Choroid plexus epithelial cell (primary cell): ENCODE measurements around the gene M1AP.

ENCODE experiments used
- DNase-seq: peaks from one replicate; pipeline ENCODE4 v3.0.0-alpha.2; 2010; ENCODE audit warnings: low read depth
- H3K4me3 ChIP-seq: 2 replicates; pipeline ENCODE4 v1.5.1; 2011; ENCODE audit warnings: low read depth, mild to moderate bottlenecking, control low read depth, low read length, moderate library complexity
- CTCF ChIP-seq: conservative IDR thresholded peaks from 2 replicates; pipeline ENCODE4 v1.5.1; 2011; ENCODE audit warnings: low read depth, mild to moderate bottlenecking, control low read depth, inconsistent platforms, low read length, moderate library complexity

M1AP gene

GRCh38 chr2:74599676-74600075, 48.5 kb downstream of the M1AP start:
- H3K4me3 ChIP-seq, result no peak overlapping the region
- no peak for TF ChIP-seq CTCF
- no peak for DNase-seq

- no peak for TF ChIP-seq CTCF
- DNase-seq, result no peak
- H3K4me3 ChIP-seq, result no peak overlapping the region
These were observed 50.7 kb downstream of the M1AP start for GRCh38 chr2:74597410-74597809.

DNA sequence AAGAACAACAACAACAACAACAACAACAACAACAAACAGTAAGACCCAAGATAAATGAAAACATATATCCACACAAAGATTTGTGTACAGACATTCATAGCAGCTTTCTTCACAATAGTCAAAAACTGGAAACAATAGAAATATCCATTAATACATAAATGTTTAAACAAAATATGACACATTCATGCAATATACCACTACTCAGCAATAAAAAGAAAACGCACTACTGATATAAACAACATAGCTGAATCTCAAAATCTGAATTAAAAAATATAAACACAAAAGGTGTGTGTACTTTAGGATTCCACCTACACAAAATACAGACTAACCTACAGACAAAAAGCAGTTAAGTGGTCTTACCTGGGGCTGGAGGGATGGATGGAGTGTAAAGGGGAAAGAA, 51.5 kb downstream of the M1AP start:
- no peak for TF ChIP-seq CTCF
- H3K4me3 ChIP-seq, result no peak overlapping the region
- no peak for DNase-seq

- no peak for TF ChIP-seq CTCF
- no peak overlapping the region for H3K4me3 ChIP-seq
- no peak for DNase-seq
These were observed 54.0 kb downstream of the M1AP start for GRCh38 chr2:74593826-74594772.

DNA sequence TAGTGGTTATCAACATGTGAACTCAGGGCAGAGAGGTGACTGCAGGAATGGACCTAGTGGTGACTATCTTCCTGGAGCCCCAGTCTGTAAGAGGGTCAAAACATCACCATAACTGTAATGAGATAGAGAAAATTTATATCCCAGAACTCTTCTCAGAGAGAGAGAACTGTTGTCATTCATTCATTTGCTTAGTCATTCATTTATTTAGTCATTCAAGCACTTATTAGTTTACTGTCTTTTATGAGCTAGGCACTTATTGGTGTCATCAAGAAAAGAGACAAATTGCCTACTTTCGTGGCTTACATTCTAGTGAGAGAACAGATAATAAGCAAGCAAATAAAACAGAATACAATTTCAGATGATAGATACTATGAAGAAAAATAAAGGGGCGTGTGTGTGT, 59.5 kb downstream of the M1AP start:
- no peak for TF ChIP-seq CTCF
- DNase-seq, result no peak

DNA sequence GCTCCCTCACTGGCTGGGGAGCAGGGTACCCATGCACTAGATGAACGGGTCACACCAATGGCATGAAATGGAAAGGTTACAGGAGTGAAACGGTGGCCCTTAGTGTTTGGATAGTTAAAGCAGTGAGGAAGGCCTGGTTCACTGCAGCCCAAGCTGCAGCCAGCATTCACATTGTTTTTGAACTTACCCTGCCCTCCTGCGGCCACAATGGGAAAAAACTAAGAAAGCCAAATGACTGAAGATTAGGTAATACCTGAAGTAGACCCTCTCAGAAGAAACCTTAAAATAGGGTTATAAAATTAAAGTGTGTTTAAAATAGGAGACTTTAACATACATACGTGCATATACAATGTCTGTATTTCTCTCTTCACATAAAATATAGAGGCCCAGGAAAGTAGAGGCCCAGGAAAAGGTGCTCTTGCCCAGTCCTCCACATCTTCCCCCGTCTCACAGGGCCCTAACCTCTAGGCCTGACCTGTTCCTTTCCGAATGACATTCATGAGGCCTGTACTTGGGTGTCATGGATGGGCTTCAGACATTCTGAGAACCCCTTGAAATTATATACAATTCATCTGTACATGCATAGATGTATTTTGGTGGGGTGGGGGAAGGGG, 60.4 kb downstream of the M1AP start:
- TF ChIP-seq CTCF, result peak; percentile 80
- DNase-seq, result peak; percentile 85
- no peak overlapping the region for H3K4me3 ChIP-seq

More for the DNA sequence above, 59.5 kb downstream of the M1AP start:
- no peak overlapping the region for H3K4me3 ChIP-seq
